Eye (tissue), 1 donor: ENCODE results near the gene NCAM1.
A peak's percentile ranks its signal among the peaks of the same experiment; 100 is the strongest.

ENCODE experiments used
- DNase-seq: peaks from one replicate; pipeline ENCODE4 v3.0.0-alpha.2; 2015

Gene NCAM1

DNA sequence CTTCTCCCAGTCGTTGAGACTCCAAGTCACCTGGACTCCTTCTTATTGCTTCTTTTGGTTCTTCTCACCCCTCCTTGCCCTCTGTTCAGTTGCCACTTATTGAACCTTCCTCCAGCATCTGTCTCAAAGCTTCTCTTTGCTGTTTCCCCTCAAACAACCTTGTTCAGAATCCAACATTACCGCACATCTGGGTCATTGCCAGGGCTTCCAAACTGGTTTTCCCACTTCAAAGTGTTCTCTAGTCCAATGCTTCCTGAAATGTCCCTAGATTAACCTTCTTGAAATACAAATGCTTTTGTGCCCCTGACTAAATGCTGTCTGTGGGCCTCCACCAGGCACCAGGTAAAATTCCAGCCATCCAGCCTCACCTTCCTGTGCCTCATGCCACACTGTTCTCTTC, 252.3 kb downstream of the NCAM1 start:
- no peak for DNase-seq

- DNase-seq: no peak
Observed at GRCh38 chr11:113222241-113222640, 261.0 kb downstream of the NCAM1 start.

DNA sequence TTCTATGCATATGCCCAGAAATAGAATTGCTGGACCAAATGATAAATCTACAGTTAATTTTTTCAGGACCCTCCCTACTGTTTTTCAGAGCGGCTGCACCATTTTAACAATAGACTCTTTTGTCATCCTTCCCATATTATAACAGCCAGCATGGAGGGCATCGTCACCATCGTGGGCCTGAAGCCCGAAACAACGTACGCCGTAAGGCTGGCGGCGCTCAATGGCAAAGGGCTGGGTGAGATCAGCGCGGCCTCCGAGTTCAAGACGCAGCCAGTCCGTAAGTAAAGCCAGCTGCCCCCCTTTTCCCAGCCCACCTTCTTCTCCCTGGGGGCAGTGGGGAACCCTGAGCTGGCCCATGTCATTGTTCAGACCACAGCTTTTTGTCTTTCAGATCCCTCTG, 273.7 kb downstream of the NCAM1 start:
- no peak for DNase-seq

GRCh38 chr11:113237261-113237660, 276.0 kb downstream of the NCAM1 start:
- no peak for DNase-seq

DNA sequence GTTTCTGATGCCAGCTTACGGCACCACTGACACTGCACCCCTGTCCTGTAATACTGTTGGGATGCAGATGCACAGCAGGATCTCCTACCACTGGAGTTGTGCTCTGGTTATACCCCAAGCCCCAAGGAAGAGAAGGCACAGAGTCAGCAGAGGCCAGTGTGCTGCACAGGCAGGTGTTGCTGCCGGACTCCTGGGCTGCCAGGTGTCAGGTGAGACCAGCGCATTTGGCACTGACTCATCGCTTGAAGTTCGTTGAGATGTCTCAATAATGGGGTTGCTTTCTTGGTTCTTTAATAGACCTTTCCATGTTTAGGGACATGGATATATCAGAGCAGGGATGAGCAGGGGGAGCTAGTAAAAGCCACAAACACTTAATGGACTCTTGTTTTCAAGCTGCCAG, 277.5 kb downstream of the NCAM1 start:
- DNase-seq: no peak

DNA sequence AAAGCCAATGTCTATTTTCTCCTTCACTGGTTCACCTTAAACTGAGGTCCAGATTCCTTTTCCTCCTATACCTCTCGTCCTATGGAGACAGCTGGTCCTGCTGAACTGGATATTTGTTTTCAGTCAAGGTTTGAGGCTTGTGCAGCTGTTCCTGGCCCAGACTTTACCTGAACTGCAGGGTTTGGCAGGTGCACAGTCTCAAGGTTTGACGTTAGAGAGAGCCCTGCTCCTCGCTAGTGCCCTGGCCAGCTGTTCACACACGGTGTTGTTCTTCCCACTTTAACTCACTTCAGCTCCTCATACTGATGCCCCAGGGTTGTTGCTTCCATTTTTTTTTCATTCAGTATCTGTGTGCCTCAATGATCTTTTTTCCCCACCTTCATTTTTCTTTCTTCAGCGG, 279.2 kb downstream of the NCAM1 start:
- no peak for DNase-seq

DNA sequence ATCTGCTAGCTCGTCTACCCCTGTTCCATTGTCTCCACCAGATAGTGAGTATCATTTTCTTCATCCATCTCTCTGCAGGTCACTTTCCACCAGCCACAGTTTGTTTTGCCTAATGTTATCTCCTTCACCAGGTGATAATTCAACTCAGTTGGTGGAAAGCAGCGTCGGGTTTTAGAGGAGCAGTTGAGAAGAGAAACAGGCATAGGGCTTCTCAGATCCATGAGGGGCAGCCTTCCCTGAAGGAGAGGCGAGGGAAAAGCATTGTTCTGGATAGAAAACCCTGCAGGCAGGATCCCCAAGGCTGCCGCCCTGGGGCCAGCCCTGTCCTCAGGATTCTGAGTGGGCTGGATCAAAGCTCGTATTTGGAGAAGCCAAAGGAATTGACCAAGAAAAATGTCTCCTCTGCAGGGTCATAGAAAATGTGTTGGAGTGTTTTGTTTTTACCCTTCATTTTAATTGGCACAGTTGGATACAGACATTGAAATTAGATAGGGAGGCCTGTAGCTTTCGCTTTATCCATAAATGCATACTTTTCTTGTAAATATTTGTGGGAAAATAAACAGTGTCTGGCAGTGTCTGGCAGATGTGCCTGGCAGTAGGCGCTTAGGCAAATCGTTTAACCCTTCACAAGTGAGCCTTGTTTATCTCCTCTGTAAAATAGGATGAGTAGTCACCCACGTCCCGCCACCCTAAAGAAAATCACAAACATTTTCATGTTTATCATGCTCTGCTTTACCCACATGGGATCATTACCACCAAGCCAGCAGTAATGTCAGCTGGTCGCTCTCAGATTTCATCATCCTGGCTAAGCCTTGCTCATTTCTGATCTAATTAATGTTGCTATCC, 279.8 kb downstream of the NCAM1 start:
- DNase-seq: peak; percentile 7

DNA sequence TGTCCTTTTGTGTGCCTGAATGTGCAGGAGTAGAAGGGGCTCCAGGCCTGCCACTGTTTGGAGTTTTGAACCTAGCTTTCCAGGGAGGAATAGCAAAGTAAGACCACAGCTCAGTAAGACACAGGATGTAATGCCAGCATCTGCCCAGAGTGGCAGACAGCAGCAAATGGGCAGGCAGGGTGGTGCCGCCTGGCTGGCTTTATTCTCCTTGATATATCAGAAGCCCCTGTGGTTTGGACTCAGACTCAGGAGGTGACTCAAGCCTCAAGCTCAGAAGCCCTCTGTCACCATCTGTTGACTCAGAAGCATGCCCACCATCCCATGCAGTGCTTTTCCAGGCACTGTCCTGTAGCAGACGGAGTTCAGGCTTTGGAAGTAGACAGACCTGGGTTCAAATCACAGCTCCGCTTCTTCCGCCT, 280.4 kb downstream of the NCAM1 start:
- DNase-seq: peak; percentile 50

DNA sequence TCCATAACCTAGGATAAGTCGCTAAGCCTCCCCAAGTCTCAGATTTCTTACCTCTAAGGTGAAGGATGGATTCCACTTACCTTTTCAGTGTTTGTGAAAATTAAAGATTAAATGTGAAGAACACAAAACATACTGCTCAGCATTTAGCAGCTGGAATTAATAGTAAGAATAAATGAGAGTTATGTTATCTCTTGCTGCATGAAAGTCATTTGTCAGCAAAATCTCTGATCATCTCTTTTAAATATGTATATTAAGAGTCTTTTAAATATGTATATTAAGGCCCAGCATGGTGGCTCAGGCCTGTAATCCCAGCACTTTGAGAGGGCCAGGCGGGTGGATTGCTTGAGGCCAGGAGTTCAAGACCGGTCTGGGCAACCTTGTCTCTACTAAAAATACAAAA, 280.8 kb downstream of the NCAM1 start:
- DNase-seq: no peak

DNA sequence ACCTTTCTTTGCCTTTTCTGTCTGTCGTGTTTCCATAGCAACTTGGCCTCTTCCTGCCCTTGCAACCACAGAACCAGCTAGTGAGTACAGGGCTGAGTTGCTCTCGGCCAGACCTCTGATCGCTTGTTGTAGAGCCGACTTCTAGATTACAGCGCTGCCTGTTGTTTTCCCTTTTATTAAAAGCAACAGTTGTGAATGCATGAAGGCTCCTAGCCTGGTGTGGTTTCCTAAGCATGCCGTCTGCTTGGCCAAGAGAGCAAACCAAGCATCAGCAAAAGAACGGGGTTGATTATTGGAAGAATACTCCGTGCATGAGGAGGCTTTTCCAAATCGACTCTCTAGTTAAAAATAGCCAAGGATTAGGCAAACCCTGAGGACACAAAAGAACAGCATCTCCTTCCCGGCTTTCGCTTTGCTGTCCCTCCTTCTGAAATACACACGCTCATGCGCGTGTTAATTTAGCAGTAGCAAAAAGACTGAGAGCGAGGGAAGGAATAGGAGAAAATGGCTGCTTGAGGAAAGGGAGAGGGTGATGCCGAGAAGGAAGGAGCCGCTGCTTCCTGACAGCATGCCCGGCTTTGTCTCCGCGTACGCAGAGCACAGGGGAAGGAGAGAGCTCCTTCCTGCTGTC, 281.7 kb downstream of the NCAM1 start:
- peak; percentile 78 for DNase-seq

DNA sequence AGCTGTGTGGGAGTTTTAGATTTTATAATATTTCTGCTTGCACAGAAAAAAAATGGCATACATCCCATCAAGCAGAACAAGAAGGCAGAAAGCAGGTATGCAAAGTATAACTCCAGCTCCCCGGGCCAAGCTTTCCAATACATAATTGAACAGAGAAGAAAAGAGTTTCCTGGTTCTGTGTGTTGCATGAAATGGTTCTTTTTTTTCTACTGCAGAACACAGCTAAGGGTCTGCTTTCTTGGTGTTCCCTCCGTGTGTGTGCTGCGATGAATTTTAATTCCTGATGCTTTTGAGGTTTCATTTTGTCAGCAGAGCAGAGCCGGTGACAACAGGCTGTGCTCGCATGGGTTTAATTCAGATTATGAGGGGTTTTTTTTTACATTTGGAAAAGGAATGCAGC, 282.5 kb downstream of the NCAM1 start:
- peak; percentile 33 for DNase-seq

DNA sequence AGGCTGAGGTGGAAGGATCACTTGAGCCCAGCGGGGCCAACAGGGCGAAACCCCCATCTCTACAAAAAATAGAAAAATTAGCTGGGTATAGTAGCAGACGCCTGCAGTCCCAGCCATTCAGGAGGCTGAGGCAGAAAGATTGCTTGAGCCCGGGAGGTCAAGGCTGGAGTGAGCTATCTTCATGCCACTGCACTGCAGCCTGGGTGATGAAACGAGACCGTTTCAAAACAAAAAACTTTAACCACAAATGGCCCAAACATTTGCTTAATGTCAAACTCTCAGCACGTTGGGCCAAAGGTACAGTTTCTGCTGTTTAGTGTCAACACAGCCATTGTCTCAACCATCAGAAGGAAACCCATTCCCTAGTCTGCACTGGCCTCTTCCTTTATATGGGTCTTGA, 284.0 kb downstream of the NCAM1 start:
- DNase-seq: no peak

GRCh38 chr11:113247221-113247620, 286.0 kb downstream of the NCAM1 start:
- peak; percentile 89 for DNase-seq

DNA sequence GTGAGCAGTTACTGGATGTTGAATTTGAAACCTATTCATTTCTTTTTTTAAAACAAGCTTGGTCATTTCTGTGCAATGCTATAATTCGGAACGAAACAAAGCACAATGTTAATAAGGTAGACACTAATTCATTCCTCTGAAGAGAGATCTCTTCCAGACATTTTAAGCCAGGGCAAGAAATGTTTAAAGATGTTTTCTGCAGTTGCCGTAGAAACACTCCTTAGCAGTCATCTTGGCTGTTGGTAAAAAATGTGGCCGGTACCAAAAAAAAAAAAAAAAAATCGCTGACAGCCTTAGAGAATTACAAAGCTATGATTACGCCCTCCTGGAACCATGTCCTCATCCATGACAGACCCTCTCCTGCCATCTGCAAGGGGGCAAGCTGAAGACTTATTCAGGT, 286.7 kb downstream of the NCAM1 start:
- peak; percentile 42 for DNase-seq

DNA sequence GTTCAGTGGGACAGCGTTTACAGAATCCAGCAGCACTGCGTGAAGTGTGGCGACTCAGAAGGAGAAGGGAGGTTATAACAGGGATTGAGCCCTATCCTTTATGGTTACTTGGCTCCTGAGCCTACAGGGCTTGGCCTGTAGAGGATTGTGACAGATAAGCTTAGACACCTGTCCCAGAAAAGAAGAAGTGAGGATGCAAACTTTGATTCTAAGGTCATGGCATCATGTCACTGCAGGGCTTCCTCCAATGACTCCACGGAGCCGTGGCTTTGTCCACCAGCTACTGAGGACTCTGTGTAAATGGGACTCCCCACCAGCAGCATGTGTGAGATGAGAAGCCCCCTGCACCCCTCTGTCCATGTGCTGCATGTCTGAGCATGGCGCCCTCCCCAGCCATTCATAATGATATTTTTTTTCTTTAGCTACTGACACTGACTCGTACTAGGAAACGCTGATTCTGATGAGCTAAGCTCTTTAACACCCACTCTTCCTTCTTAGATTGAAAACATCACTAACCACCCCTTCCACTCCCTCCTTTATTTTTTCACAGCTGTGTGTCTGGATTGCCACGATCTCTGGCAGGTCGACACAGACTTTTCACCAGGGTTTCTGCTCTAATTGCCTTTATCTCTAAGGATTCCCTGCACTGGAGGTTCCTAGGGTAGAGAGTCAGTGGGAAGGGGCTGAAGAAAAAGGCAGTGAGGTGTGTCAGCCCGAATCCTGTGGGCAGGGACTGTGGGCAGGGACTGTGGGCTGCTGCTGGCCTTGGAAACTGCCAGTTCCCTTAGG, 287.7 kb downstream of the NCAM1 start:
- peak; percentile 40 for DNase-seq

DNA sequence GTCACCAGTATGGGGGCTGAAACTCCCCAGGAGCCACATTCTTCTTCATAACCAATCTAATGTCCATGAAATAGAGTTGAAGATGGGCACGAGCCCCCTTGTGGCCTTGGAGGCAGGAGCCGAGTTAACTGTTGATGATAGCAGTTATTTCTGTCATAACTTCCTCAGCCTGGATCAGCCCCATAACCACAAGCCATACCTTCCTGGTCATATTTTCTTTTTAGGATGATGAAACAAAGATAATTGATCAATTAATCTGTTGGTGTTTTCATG, 288.2 kb downstream of the NCAM1 start:
- DNase-seq: peak; percentile 66

- no peak for DNase-seq
Observed at GRCh38 chr11:113249786-113250185, 288.6 kb downstream of the NCAM1 start.

GRCh38 chr11:113251281-113251680, 290.1 kb downstream of the NCAM1 start:
- DNase-seq: no peak

DNA sequence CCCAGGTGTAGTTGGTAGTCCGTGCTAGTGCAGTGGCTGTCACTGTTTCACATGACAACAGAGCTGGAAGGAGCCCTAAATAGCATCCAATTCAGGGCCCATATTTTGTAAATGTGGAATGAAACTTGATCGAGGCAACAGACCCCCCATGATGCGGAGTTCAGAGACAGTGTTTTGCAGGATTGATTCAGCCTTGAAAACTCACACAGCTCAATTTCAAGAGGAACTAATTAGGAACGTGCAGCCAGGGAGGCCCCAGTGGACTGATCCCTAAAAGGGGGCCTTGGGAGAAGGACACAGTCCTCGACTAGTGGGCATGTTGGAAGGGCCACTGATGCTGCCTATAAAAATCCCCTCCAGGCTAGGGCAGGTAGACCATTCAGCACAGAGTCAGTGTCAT, 292.2 kb downstream of the NCAM1 start:
- DNase-seq: no peak

DNA sequence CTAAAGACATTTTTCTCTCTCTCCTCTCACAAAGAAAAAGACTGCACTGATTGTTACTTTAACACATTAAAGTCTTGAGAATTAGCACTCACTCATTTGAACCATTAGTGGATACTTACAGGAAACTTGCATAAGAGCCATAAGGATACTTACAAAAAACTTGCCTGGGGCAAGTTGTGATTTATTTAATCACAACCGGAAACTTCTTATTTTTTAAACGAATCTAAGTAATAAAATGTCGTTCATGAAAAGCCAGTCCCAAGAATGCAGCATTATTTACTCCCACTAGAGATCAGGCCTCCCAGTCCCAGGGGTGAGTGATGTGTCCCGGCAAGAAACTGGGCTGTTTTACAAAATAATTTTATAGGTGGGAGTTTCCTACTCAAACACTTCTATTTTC, 293.9 kb downstream of the NCAM1 start:
- no peak for DNase-seq

DNA sequence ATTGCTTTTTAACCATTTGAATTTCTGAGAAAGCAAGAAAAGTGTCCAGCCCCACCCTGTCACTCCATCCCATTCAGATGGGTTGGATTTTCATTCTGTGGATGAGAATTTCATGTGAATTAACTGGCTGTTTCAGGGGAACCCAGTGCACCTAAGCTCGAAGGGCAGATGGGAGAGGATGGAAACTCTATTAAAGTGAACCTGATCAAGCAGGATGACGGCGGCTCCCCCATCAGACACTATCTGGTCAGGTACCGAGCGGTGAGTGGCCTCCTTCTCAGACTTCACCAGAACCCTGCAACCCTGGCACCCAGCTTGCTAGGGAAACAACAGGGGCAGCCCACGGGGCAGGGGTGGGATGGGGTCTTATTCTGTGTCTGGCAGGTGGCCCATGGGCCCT, 294.5 kb downstream of the NCAM1 start:
- DNase-seq: no peak

DNA sequence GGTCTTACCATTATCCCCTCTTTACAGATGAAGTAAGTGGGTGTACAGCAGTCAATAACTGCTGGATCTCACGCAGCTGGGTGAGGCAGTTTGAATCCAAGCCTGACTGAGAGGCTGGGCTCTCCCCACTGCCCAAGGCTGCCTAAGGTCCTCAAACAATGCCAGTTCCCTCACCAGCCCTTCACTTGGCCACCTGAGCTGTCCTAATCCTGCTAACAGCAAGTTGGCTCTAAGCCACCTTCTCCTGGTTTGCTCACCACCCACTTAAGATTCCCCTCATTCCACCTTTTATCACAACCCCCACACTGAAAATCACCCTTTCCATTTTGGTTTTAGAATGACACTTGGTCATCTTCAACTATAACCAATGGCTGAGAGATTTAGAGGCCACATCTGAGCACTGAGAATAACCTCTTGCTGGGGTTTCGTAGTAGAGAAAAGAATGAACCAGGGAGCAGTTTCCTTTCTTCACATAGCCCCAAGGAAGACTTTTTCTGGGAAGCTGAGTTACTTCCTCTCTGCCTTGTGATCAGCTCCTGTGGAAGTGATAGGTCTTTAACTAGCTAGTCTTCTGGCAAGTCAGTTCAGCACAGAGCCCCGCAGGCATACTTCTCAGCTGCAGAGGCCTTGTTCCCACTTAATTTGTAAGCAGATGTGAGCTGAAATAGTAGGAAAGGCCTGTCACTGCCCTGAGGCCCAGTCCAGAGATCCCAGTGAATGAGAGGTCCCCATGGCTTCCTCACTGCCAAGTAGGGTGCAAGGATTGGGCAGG, 295.4 kb downstream of the NCAM1 start:
- DNase-seq: no peak

DNA sequence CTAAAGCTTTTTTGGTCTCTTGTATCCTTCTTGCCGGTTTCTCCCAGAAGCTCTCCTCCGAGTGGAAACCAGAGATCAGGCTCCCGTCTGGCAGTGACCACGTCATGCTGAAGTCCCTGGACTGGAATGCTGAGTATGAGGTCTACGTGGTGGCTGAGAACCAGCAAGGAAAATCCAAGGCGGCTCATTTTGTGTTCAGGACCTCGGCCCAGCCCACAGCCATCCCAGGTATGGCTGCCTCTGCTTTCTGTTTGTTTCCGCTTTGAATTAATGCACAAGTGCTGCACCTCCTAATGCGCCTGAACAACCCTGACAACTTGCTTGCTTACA, 298.8 kb downstream of the NCAM1 start:
- no peak for DNase-seq
